ENCODE measurements around the gene ITGB6. TPM values are rescaled to one million over a fixed set of nuclear protein-coding genes. Genes with fewer than 3 reads are reported as not detected.
A peak's percentile ranks its signal among the peaks of the same experiment; 100 is the strongest.

ITGB6 gene
- polyA plus RNA-seq, 2 of the 4 experiments (the other 2 are of a cell fraction), result 4.2 to 5.0 TPM

GRCh38 chr2:160110674-160111239 lies 89.3 kb downstream of the ITGB6 start:
- ATAC-seq (peak in 1 of 2 experiments; percentile 58; a peak in 3 of 6 replicates), FAIRE-seq (no peak), DNase-seq (ENCODE audit: low read depth in 1 of 2, low spot score in 1 of 2) (no peak)
- no peak for TF ChIP-seq ELK1 (IDR thresholded peaks at IDR 0.05; ENCODE audit: low read depth, low read length)
- TF ChIP-seq EHMT2 (IDR thresholded peaks at IDR 0.05; ENCODE audit: low read depth), result no peak
- TF ChIP-seq ATOH8 (CRISPR knock-in tag; IDR thresholded peaks at IDR 0.05; ENCODE audit: low read depth), result no peak
- TF ChIP-seq POLR2AphosphoS2 (conservative IDR thresholded peaks at IDR 0.05; ENCODE audit: low read length), result no peak
- TF ChIP-seq PHF8 (IDR thresholded peaks at IDR 0.05; ENCODE audit: borderline replicate concordance, low read depth), result no peak
- TF ChIP-seq NPAS2 (CRISPR knock-in tag; IDR thresholded peaks at IDR 0.05; ENCODE audit: borderline replicate concordance), result no peak
- no peak for TF ChIP-seq MAZ (IDR thresholded peaks at IDR 0.05; ENCODE audit: borderline replicate concordance, low read depth, low read length)
- no peak for TF ChIP-seq HES2 (IDR thresholded peaks at IDR 0.05)
- TF ChIP-seq CEBPB (IDR thresholded peaks at IDR 0.05), result no peak
- no peak for TF ChIP-seq SMC3 (IDR thresholded peaks at IDR 0.05)
- TF ChIP-seq HOXA7 (CRISPR knock-in tag; IDR thresholded peaks at IDR 0.05), result no peak
- no peak for TF ChIP-seq HOXB13 (CRISPR knock-in tag; IDR thresholded peaks at IDR 0.05; ENCODE audit: low read depth)
- no peak for TF ChIP-seq ESRRA (IDR thresholded peaks at IDR 0.05; ENCODE audit: borderline replicate concordance, low read length)
- TF ChIP-seq HDAC2 (IDR thresholded peaks at IDR 0.05), result no peak
- no peak for TF ChIP-seq ZSCAN20 (CRISPR knock-in tag; IDR thresholded peaks at IDR 0.05)
- ChIA-PET POLR2A (interaction anchor here (0.6 to 1.9 kb wide), 5 partner anchors 95 to 268 kb away, joined by 3 to 5 read pairs (median 4); no protein-coding TSS in a partner anchor), CTCF (interaction anchor here (0.5 to 3.7 kb wide), 61 partner anchors 11 to 953 kb away, joined by 3 to 46 read pairs (median 5); no protein-coding TSS in a partner anchor)
- 74% methylated on average over 7 of the region's 7 CpGs for WGBS (ENCODE audit: missing lambda C conversion rate)
- Histone ChIP-seq H3K4me3 (no peak overlapping the region), H3K4me1 (peaks cover 10% of the 10 kb centered on the region), H3K4me2 (no peak overlapping the region; the same call in 2 of the 3 replicates), H3K9me3 (no peaks in the 10 kb centered on the region), H3K27ac (peak overlapping the region; percentile 46 to 80)

- ChIA-PET CTCF (interaction anchor here (0.5 to 3.7 kb wide), 70 partner anchors 10 to 954 kb away, joined by 3 to 46 read pairs (median 5); no protein-coding TSS in a partner anchor), POLR2A (interaction anchor here (1.0 to 1.9 kb wide), 4 partner anchors 95 to 143 kb away, joined by 3 to 5 read pairs (median 4); no protein-coding TSS in a partner anchor)
- peak; percentile 89 to 99; a peak in 5 of 6 replicates for ATAC-seq
- H3K9me3 ChIP-seq, result no peaks in the 10 kb centered on the region
- H3K4me1 ChIP-seq, result peaks cover 10% of the 10 kb centered on the region
- H3K27ac ChIP-seq, result peak overlapping the region; percentile 46 to 80
- peak overlapping the region; percentile 10; the same call in 1 of the 3 replicates for H3K4me2 ChIP-seq
- DNase-seq (ENCODE audit: low read depth in 1 of 2, low spot score in 1 of 2), result peak; percentile 35 to 81
- peak; percentile 23 for FAIRE-seq
- TF ChIP-seq MAX (IDR thresholded peaks at IDR 0.05) (no peak), RAD21 (conservative IDR thresholded peaks at IDR 0.05 in 1 of 2, IDR thresholded peaks at IDR 0.05 in 1 of 2) (peak; percentile 98), EP300 (IDR thresholded peaks at IDR 0.05) (no peak), SMC3 (IDR thresholded peaks at IDR 0.05) (peak; percentile 98), MAFK (IDR thresholded peaks at IDR 0.05; ENCODE audit: partially characterized antibody) (peak; percentile 55), ELK1 (IDR thresholded peaks at IDR 0.05; ENCODE audit: low read depth, low read length) (no peak), NPAS2 (CRISPR knock-in tag; IDR thresholded peaks at IDR 0.05; ENCODE audit: borderline replicate concordance) (no peak), POLR2AphosphoS2 (conservative IDR thresholded peaks at IDR 0.05; ENCODE audit: low read length) (no peak), PHF8 (IDR thresholded peaks at IDR 0.05; ENCODE audit: borderline replicate concordance, low read depth) (no peak), BCL3 (IDR thresholded peaks at IDR 0.05) (no peak), TFCP2L1 (CRISPR knock-in tag; IDR thresholded peaks at IDR 0.05) (no peak), CTCF (IDR thresholded peaks at IDR 0.05) (peak; percentile 96), GATA3 (IDR thresholded peaks at IDR 0.05; ENCODE audit: borderline replicate concordance) (no peak), HOXB5 (CRISPR knock-in tag; IDR thresholded peaks at IDR 0.05) (no peak)
- no peak overlapping the region for H3K4me3 ChIP-seq
- 32% methylated on average over 8 of the region's 8 CpGs for WGBS (ENCODE audit: missing lambda C conversion rate)
Observed at GRCh38 chr2:160109939-160110673, 90.0 kb downstream of the ITGB6 start.

All from A549 (cell line).